ENCODE results near the gene SFT2D3.
"Not testable (repeated sequence)": the region's sequence is repeated elsewhere in the genome, so short reads cannot be mapped to it uniquely, and the experiment has no call there.

Gene SFT2D3

DNA sequence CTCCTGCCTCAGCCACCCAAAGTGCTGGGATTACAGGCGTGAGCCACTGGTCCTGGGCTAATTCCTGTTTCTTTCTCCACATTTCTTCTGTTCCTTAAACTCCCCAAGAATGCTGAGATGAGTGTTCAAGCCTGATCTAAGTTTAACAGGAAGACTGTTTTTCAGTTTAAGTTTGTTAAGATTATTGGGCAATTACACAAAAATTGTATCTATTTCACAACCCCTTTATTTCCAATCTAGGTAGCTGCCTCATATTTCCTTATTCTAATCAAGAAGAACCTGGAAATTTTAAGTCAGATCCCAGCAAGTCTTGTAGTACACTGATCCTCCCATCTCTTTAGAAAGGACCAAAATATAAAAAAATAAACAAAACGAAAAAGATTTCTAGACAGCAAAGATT, 11.7 kb downstream of the SFT2D3 start:
- DNase-seq, result no peak

GRCh38 chr2:127713562-127713961, 12.3 kb downstream of the SFT2D3 start:
- no peak for DNase-seq

DNA sequence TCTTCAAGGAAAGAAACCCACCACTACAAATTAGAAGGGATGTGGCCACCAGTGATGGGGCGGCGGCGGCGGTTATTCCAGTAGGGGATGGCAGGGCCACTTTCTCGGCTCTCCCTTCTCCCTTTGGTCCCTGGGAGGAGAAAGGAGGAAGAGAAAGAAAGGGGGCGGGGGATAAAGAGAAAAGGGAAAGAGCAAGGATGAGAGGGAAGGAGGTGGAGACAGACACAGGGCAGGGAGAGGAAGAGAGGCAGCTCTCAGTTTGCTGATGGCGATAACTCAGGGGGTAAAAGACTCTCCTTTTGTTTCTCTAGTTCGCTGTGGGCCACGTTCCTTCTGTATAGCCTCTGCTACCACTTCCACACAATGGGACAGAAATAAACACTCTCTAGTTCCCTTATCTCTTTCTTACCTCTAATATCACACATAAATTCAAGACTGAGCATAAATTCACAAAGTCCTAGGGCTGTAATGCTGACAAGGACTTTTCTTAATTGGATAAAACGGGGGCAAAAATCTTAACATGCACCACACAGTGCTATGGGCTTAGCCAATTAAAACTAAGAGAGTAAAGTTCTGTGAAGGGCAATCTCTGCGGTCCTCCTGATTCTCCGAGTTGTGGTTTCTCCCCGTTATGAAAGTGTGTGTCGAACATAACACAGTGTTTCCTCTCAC, 14.6 kb downstream of the SFT2D3 start:
- no peak for DNase-seq

- DNase-seq, result no peak
These were observed 17.0 kb downstream of the SFT2D3 start for GRCh38 chr2:127718271-127718670.

DNA sequence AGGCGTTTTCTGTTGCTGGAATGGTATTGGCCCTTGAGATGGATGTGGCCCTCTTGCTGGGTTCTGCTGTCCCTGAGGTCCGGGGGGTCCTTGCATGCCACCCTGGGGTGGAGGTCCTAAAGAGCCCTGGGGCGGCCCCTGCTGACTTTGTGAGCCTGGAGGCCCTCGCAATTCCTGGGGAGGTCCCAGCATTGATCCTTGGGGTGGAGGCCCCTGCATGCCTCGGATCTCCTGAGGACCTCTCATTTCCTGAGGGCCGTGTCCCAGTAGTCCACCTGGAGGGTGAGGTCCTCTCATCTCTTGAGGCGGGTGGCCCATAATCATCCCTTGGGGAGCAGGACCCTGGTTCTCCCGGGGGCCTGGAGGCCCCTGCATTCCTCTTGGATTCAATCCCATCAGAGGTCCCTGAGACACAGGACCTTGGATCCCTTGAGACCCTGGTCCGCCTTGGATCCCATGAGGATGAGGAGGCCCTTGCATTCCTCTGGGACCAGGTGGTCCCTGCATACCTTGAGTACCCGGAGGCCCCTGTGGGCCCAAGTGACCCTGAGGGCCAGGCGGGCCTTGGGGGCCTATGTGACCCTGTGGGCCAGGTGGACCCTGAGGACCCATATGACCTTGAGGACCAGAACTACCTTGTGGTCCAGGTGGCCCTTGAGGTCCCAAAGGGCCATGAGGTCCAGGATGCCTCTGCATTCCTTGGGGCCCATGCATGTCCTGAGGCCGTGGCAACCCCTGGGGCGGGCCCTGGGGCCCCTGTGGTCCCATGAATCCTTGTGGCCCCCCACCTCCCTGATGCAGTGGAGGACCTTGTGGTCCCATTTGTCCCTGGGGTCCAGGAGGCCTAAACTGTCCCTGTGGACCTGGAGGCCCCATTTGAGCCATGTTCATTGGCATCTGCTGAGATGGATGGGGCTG, 18.3 kb downstream of the SFT2D3 start:
- no peak for DNase-seq

DNA sequence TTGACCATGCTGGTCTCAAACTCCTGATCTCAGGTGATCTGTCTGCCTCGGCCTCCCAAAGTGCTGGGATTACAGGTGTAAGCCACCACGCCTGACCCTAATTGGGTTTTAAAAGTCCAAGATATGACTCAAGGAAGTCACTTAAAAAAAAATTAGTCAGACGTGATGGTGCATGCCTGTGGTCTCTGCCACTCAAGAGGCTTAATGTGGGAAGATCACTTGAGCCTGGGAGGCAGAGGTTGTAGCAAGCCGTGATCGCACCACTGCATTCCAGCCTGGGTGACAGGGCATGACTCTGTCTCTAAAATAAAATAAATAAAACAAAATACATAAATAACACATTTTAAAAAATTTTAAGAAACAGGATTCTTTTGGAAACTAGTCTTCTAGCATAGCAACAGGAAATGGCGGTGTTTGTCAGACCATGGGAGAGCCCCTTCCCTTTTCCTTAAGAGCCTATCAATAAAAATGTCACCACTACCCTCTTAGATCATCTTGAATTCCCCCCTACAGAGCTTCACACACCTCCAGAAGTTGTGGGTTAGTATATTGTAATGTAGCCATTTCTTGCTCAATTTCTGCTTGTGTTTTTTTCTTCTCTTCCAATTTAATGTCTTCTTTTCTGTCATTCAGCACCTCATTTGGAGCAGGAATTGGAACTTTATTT, 20.1 kb downstream of the SFT2D3 start:
- DNase-seq, result no peak

- DNase-seq, result no peak
These were observed 20.7 kb downstream of the SFT2D3 start for GRCh38 chr2:127721978-127722355.

DNA sequence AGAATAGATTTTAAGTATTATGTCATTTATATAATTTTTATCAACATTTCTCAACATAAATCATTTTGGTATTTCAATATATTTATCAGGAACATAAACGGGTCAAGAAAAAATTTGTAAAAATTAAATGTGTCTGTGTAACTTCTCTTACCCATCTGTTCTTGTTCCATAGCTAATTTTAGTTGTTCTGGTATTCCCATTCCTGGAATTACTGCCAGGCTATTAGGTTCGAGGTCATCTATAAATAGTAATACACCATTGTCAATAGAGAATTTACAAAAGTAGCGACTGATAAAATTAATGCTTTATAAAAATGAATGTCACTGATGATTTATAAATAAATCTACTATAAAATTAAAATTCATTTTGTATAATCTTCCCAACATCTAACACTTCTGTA, 21.5 kb downstream of the SFT2D3 start:
- DNase-seq, result no peak

- DNase-seq, result no peak
These were observed 25.0 kb downstream of the SFT2D3 start for GRCh38 chr2:127726158-127726880.

DNA sequence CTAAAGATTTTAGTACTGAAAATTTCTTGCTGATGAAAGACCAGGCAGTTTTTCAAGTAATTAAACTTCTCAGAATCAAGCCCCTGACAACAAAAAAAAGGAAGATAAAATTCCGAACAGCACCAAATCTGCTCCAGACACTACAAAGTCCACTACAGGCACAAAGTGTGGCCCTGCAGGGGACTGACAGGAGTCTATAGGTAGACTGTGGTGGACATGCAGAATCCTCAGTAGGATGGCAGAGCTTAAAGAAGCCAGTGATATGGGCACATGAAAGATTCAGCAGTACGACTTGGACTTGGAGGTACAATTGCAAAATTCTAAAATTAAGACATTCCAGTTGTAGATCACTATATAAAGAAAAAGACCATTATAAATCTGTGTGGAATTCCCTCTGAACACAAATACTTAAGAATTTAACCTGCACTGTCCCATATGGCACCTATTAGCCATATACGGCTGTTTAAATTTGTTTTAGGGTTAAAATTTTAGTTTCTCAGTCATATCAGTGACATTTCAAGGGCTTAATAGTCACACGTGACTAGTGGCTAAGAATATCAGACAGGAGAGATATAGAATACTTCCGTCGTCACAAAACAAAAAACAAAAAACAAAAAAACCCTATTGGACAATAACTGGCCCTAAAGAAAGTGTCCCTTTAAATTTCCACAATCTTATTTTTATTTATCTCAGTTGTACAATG, 32.0 kb downstream of the SFT2D3 start:
- no peak for DNase-seq

GRCh38 chr2:127733816-127734537, 32.7 kb downstream of the SFT2D3 start:
- no peak for DNase-seq

- no peak for DNase-seq
These were observed 33.7 kb downstream of the SFT2D3 start for GRCh38 chr2:127735044-127735443.

GRCh38 chr2:127735537-127736399, 34.5 kb downstream of the SFT2D3 start:
- no peak for DNase-seq

- no peak for DNase-seq
These were observed 36.6 kb downstream of the SFT2D3 start for GRCh38 chr2:127737892-127738291.

DNA sequence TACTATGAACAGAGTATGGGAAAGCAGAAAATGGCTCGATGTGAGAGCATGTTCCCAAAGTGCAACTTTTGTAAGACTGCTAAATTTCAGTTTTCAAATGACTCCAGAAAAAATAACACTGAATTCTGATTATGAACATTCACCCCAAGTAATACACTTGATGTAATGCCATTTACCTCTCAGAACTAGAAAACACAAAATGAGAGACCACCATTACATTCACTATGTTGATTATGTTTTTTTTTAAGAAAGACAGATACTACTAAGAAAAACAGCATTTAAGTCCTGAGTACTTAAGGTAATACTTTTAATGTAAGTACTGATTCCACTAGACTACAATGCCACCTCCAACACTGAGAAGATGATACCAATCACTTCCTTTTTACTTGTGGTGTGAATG, 38.5 kb downstream of the SFT2D3 start:
- no peak for DNase-seq

GRCh38 chr2:127740665-127741288, 39.5 kb downstream of the SFT2D3 start:
- DNase-seq, result no peak

GRCh38 chr2:127743477-127744026, 42.3 kb downstream of the SFT2D3 start:
- DNase-seq, result no peak

DNA sequence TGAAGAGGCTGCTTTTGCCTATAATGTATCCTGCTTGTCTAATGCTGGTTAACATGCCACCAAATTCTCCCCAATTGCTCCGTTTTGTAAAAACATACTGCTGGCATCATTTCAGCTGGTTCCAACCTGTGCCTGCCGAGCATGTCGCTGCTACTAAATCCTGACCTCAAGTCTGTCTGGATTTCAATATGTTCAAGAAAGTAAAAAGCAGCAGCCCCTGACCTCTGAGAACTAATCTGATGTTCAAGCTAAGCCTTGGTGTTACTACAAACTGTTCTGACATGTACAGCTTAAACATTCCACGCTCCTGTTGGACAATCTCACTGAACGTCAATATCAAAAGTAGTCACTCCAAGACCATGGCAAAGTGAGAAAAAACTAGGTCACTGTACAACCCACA, 46.3 kb downstream of the SFT2D3 start:
- DNase-seq, result no peak

DNA sequence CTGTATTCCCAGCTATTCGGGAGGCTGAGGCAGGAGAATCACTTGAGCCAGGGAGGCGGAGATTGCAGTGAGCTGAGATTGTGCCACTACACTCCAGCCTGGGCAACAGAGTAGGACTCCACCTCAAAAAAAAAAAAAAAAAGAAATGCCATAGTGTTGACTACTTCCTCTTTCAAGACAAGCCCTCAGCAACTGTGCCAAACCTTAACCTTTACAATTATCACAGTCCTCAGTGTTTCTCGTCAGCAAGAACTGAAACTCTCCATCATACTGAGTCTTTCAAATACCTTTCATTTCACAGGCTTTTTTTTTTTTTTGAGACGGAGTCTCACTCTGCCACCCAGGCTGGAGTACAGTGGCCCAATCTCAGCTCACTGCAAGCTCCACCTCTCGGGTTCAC, 48.2 kb downstream of the SFT2D3 start:
- not testable (repeated sequence) for DNase-seq

DNA sequence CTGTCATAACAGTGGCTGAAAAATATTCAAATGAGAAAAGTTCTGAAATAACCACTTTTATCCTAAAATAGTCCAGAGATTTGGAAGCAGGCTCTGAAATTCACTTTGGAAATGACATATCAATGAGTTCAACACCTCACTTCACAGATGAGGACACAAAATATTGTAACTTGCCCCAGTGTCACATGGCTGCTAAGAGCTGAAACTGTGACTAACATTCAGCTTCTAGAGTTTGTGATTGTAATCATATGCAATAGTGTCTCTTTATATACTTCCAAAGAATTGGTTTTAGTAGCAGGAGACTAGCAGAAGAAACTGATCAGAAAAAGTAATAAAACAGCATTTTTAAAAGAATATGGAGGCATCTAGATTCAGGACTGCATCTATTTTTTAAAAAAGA, 52.1 kb downstream of the SFT2D3 start:
- no peak for DNase-seq

Measured in stimulated activated naive CD4-positive, alpha-beta T cell (primary cell).